GM18870 (cell line): ENCODE results near the gene MSH6.

ENCODE experiments used
- ATAC-seq: cut with Tn5 transposase; IDR thresholded peaks from one replicate; pipeline ENCODE4 v1.9.1; 2021; ENCODE audit warnings: moderate library complexity; ENCODE audit not compliant: unreplicated experiment

Gene MSH6

GRCh38 chr2:47782671-47783485 lies at the start of gene MSH6:
Gene MSH6, plus strand, starts transcription at chr2:47783145. Its CDS starts 89 bp downstream, at chr2:47783234.
- ATAC-seq = peak; percentile 70

GRCh38 chr2:47735136-47735869 lies 47.6 kb upstream of the MSH6 start:
- ATAC-seq = no peak

- ATAC-seq = no peak
These were observed 47.0 kb upstream of the MSH6 start for GRCh38 chr2:47735912-47736311.

- no peak for ATAC-seq
These were observed 45.6 kb upstream of the MSH6 start for GRCh38 chr2:47737191-47737975.

GRCh38 chr2:47738331-47738730 lies 44.6 kb upstream of the MSH6 start:
- ATAC-seq = no peak

- ATAC-seq = no peak
These were observed 41.8 kb upstream of the MSH6 start for GRCh38 chr2:47741101-47741500.

- no peak for ATAC-seq
These were observed 41.3 kb upstream of the MSH6 start for GRCh38 chr2:47741637-47742036.

GRCh38 chr2:47744074-47744473 lies 38.9 kb upstream of the MSH6 start:
- ATAC-seq = no peak

- no peak for ATAC-seq
These were observed 35.1 kb upstream of the MSH6 start for GRCh38 chr2:47747878-47748277.

- no peak for ATAC-seq
These were observed 31.0 kb upstream of the MSH6 start for GRCh38 chr2:47751856-47752414.

- ATAC-seq = no peak
These were observed 15.5 kb upstream of the MSH6 start for GRCh38 chr2:47767497-47767844.

GRCh38 chr2:47767880-47768609 lies 14.9 kb upstream of the MSH6 start:
- no peak for ATAC-seq

GRCh38 chr2:47769318-47769717 lies 13.6 kb upstream of the MSH6 start:
- ATAC-seq = no peak

- ATAC-seq = no peak
These were observed 11.7 kb upstream of the MSH6 start for GRCh38 chr2:47771211-47771610.

GRCh38 chr2:47772343-47772742 lies 10.6 kb upstream of the MSH6 start:
- ATAC-seq = no peak

GRCh38 chr2:47774567-47774966 lies 8.4 kb upstream of the MSH6 start:
- ATAC-seq = no peak

GRCh38 chr2:47777277-47777937 lies 5.5 kb upstream of the MSH6 start:
- ATAC-seq = no peak

- ATAC-seq = no peak
These were observed 4.1 kb upstream of the MSH6 start for GRCh38 chr2:47778698-47779425.

- no peak for ATAC-seq
These were observed 3.5 kb upstream of the MSH6 start for GRCh38 chr2:47779426-47779790.

GRCh38 chr2:47782381-47782670 lies 619 bp upstream of the MSH6 start:
- ATAC-seq = no peak
